MM.1S (cell line): ENCODE results near the gene SORCS2.

Source experiments
- EZH2 ChIP-seq: fragments of 300-600 bp; sonication (generic); optimal IDR thresholded peaks from 2 replicates; pipeline ENCODE3; 2017; ENCODE audit warnings: low read depth, mild to moderate bottlenecking, antibody characterized with exemption, low read length, mixed read lengths
- EZH2phosphoT487 ChIP-seq: fragments of 300-600 bp; sonication (generic); IDR thresholded peaks from 2 replicates; pipeline ENCODE4 v1.6.1; 2018; ENCODE audit warnings: antibody characterized with exemption, low read length
- TF ChIP-seq, protein P1 (sequence below): fragments of 300-600 bp; sonication (generic); IDR thresholded peaks from 2 replicates; pipeline ENCODE4 v1.5.1; 2016; ENCODE audit warnings: antibody characterized with exemption, low read length, mixed read lengths

GRCh38 chr4:7531640-7531994 lies 339.3 kb downstream of the SORCS2 start:
- TF ChIP-seq, protein P1, sequence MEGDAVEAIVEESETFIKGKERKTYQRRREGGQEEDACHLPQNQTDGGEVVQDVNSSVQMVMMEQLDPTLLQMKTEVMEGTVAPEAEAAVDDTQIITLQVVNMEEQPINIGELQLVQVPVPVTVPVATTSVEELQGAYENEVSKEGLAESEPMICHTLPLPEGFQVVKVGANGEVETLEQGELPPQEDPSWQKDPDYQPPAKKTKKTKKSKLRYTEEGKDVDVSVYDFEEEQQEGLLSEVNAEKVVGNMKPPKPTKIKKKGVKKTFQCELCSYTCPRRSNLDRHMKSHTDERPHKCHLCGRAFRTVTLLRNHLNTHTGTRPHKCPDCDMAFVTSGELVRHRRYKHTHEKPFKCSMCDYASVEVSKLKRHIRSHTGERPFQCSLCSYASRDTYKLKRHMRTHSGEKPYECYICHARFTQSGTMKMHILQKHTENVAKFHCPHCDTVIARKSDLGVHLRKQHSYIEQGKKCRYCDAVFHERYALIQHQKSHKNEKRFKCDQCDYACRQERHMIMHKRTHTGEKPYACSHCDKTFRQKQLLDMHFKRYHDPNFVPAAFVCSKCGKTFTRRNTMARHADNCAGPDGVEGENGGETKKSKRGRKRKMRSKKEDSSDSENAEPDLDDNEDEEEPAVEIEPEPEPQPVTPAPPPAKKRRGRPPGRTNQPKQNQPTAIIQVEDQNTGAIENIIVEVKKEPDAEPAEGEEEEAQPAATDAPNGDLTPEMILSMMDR: no peak
- TF ChIP-seq EZH2: no peak
- no peak for TF ChIP-seq EZH2phosphoT487
